ENCODE data around the gene LMX1B.

LMX1B gene

GRCh38 chr9:126625329-126626126, 11.8 kb downstream of the LMX1B start:
- TF ChIP-seq CTCF (IDR thresholded peaks at IDR 0.05; ENCODE audit: borderline replicate concordance, control extremely low read depth, extremely low read depth, insufficient read depth, missing control alignments), result no peak
- in situ Hi-C loops (cut with MboI; ENCODE audit: low sequenced_read_pairs, unreplicated experiment), result no loop called here
- peak; percentile 53 for DNase-seq (ENCODE audit: low spot score)

GRCh38 chr9:126626127-126626925, 12.6 kb downstream of the LMX1B start:
- DNase-seq (ENCODE audit: low spot score), result no peak
- in situ Hi-C loops (cut with MboI; ENCODE audit: low sequenced_read_pairs, unreplicated experiment), result no loop called here

GRCh38 chr9:126626926-126627233, 13.2 kb downstream of the LMX1B start:
- no peak for DNase-seq (ENCODE audit: low spot score)
- in situ Hi-C loops (cut with MboI; ENCODE audit: low sequenced_read_pairs, unreplicated experiment), result no loop called here
- no peak for TF ChIP-seq CTCF (IDR thresholded peaks at IDR 0.05; ENCODE audit: borderline replicate concordance, control extremely low read depth, extremely low read depth, insufficient read depth, missing control alignments)

More at GRCh38 chr9:126626127-126626925, 12.6 kb downstream of the LMX1B start:
- TF ChIP-seq CTCF (IDR thresholded peaks at IDR 0.05; ENCODE audit: borderline replicate concordance, control extremely low read depth, extremely low read depth, insufficient read depth, missing control alignments), result no peak

- TF ChIP-seq CTCF (IDR thresholded peaks at IDR 0.05; ENCODE audit: borderline replicate concordance, control extremely low read depth, extremely low read depth, insufficient read depth, missing control alignments), result no peak
- DNase-seq (ENCODE audit: low spot score), result no peak
- in situ Hi-C loops (cut with MboI; ENCODE audit: low sequenced_read_pairs, unreplicated experiment), result no loop called here
Measured at GRCh38 chr9:126628146-126628545, 14.4 kb downstream of the LMX1B start.

GRCh38 chr9:126628969-126629674, 15.4 kb downstream of the LMX1B start:
- no peak for TF ChIP-seq CTCF (IDR thresholded peaks at IDR 0.05; ENCODE audit: borderline replicate concordance, control extremely low read depth, extremely low read depth, insufficient read depth, missing control alignments)
- in situ Hi-C loops (cut with MboI; ENCODE audit: low sequenced_read_pairs, unreplicated experiment), result no loop called here
- no peak for DNase-seq (ENCODE audit: low spot score)

GRCh38 chr9:126630458-126631237, 16.9 kb downstream of the LMX1B start:
- DNase-seq (ENCODE audit: low spot score), result no peak
- in situ Hi-C loops (cut with MboI; ENCODE audit: low sequenced_read_pairs, unreplicated experiment), result no loop called here
- no peak for TF ChIP-seq CTCF (IDR thresholded peaks at IDR 0.05; ENCODE audit: borderline replicate concordance, control extremely low read depth, extremely low read depth, insufficient read depth, missing control alignments)
